ENCODE data around the gene ARHGEF2. TPM values are rescaled to one million over a fixed set of nuclear protein-coding genes. Genes with fewer than 3 reads are reported as not detected.

Gene ARHGEF2
- total and polyA plus RNA-seq, 10 of the 15 experiments (the other 5 are each of a cell fraction or from before 2014, with no cell fraction given) = 8.1 to 113 (median 69.9) TPM

GRCh38 chr1:155990005-155990739, 11.8 kb upstream of the ARHGEF2 start (continued):
- TF ChIP-seq ZNF592 (IDR thresholded peaks at IDR 0.05) (no peak), E4F1 (IDR thresholded peaks at IDR 0.05; ENCODE audit: borderline replicate concordance, partially characterized antibody) (no peak), MEF2B (IDR thresholded peaks at IDR 0.05; ENCODE audit: partially characterized antibody, poor library complexity, severe bottlenecking) (no peak), BCL3 (IDR thresholded peaks at IDR 0.05; ENCODE audit: borderline replicate concordance, insufficient read depth, low read depth, low read length, poor library complexity, severe bottlenecking) (no peak), PAX5 (IDR thresholded peaks at IDR 0.05; ENCODE audit: borderline replicate concordance, low read depth, low read length) (no peak), ETV6 (conservative IDR thresholded peaks at IDR 0.05 in 1 of 2, IDR thresholded peaks at IDR 0.05 in 1 of 2; ENCODE audit: borderline replicate concordance in 1 of 2, low read depth in 1 of 2) (peak in 1 of 2 experiments; percentile 70; a peak in 1 of 4 replicates), WRNIP1 (IDR thresholded peaks at IDR 0.05; ENCODE audit: borderline replicate concordance, low read depth, low read length) (no peak), BCL11A (IDR thresholded peaks at IDR 0.05; ENCODE audit: low read depth, low read length) (no peak), CTCF (IDR thresholded peaks at IDR 0.05 in 2 of 3, conservative IDR thresholded peaks at IDR 0.05 in 1 of 3; ENCODE audit: control insufficient read depth in 2 of 3, extremely low read depth in 1 of 3, insufficient read depth in 1 of 3, low read depth in 3 of 3, low read length in 3 of 3) (no peak), EZH2 (IDR thresholded peaks at IDR 0.05; ENCODE audit: borderline replicate concordance, control insufficient read depth, low read depth, low read length) (no peak), ZBTB4 (CRISPR knock-in tag; IDR thresholded peaks at IDR 0.05) (no peak), RB1 (IDR thresholded peaks at IDR 0.05; ENCODE audit: borderline replicate concordance) (no peak), ZNF217 (IDR thresholded peaks at IDR 0.05) (no peak), NR2F1 (conservative IDR thresholded peaks at IDR 0.05) (peak; percentile 52; the same call in 1 of the 2 replicates)

Measured in GM12878 (cell line).